SJCRH30 (cell line): Measurements from ENCODE around the gene LHFPL4. TPM values are rescaled to one million over a fixed set of nuclear protein-coding genes. Genes with fewer than 3 reads are reported as not detected.
"Not testable (repeated sequence)": the region's sequence is repeated elsewhere in the genome, so short reads cannot be mapped to it uniquely, and the experiment has no call there.

ENCODE experiments used
- DNase-seq, 2 experiments: peaks; one replicate each; pipeline ENCODE4 v3.0.0-alpha.2; 2015 to 2020
- H3K27ac ChIP-seq: fragments of 250-450 bp; sonication (Bioruptor Pico); 2 replicates; pipeline ENCODE4 v1.5.1; 2020; ENCODE audit warnings: mild to moderate bottlenecking, moderate library complexity
- H3K27me3 ChIP-seq: fragments of 250-450 bp; sonication (Bioruptor Pico); 2 replicates; pipeline ENCODE4 v1.5.1; 2020; ENCODE audit warnings: mild to moderate bottlenecking, moderate library complexity
- H3K36me3 ChIP-seq: fragments of 250-450 bp; sonication (Bioruptor Pico); 2 replicates; pipeline ENCODE4 v1.5.1; 2020; ENCODE audit warnings: mild to moderate bottlenecking, moderate library complexity
- H3K4me1 ChIP-seq: fragments of 250-450 bp; sonication (Bioruptor Pico); 2 replicates; pipeline ENCODE4 v1.5.1; 2020; ENCODE audit warnings: mild to moderate bottlenecking, moderate library complexity
- H3K4me3 ChIP-seq: fragments of 250-450 bp; sonication (Bioruptor Pico); 2 replicates; pipeline ENCODE4 v1.5.1; 2020; ENCODE audit warnings: mild to moderate bottlenecking, moderate library complexity
- H3K9me3 ChIP-seq: fragments of 250-450 bp; sonication (Bioruptor Pico); replicated peaks from 2 replicates; pipeline ENCODE4 v1.5.1; 2020; ENCODE audit warnings: mild to moderate bottlenecking, moderate library complexity
- total RNA-seq: library from RNA; depleted of rRNA; stranded (reverse); fragments of >200 nt; shearing (Covaris generic); gene quantifications from 2 replicates; pipeline ENCODE4 v1.2.3, GENCODE V29; 2014; rRNA removed

The LHFPL4 gene
- total RNA-seq, result not detected in 2 replicates

GRCh38 chr3:9553021-9553947 is at the start of gene LHFPL4:
Gene LHFPL4, minus strand, starts transcription at chr3:9553822. Its CDS starts 1,143 bp downstream, at chr3:9552679.
- no peaks in the 10 kb centered on the region for H3K27me3 ChIP-seq
- H3K36me3 ChIP-seq, result no peaks in the 10 kb centered on the region
- no peaks in the 10 kb centered on the region for H3K9me3 ChIP-seq
- H3K4me1 ChIP-seq, result no peaks in the 10 kb centered on the region
- no peak for DNase-seq
- H3K4me3 ChIP-seq, result no peak within 1 kb of the TSS
- H3K27ac ChIP-seq, result no peak within 1 kb of the TSS

- Histone ChIP-seq H3K36me3 (no peaks in the 10 kb centered on the region), H3K4me1 (no peaks in the 10 kb centered on the region), H3K27ac (no peak overlapping the region), H3K4me3 (no peak overlapping the region), H3K27me3 (no peaks in the 10 kb centered on the region), H3K9me3 (no peaks in the 10 kb centered on the region; the same call in 1 of the 2 replicates)
- DNase-seq, result no peak
Measured at GRCh38 chr3:9602620-9603019, 49.0 kb upstream of the LHFPL4 start.

GRCh38 chr3:9601006-9601581 is 47.5 kb upstream of the LHFPL4 start:
- DNase-seq, H3K36me3 ChIP-seq, H3K27me3 ChIP-seq, H3K4me1 ChIP-seq, H3K9me3 ChIP-seq, H3K27ac ChIP-seq, H3K4me3 ChIP-seq: not testable (repeated sequence)

- Histone ChIP-seq H3K4me1 (no peaks in the 10 kb centered on the region), H3K27ac (no peak overlapping the region), H3K4me3 (no peak overlapping the region), H3K9me3 (no peaks in the 10 kb centered on the region), H3K36me3 (no peaks in the 10 kb centered on the region), H3K27me3 (no peaks in the 10 kb centered on the region)
- DNase-seq, result no peak
Measured at GRCh38 chr3:9600597-9600996, 47.0 kb upstream of the LHFPL4 start.

- H3K9me3 ChIP-seq, result no peaks in the 10 kb centered on the region
- no peak overlapping the region for H3K27ac ChIP-seq
- H3K27me3 ChIP-seq, result no peaks in the 10 kb centered on the region
- no peaks in the 10 kb centered on the region for H3K4me1 ChIP-seq
- H3K36me3 ChIP-seq, result no peaks in the 10 kb centered on the region
- no peak for DNase-seq
- H3K4me3 ChIP-seq, result no peak overlapping the region
Measured at GRCh38 chr3:9598783-9599387, 45.3 kb upstream of the LHFPL4 start.

- Histone ChIP-seq H3K27me3 (no peaks in the 10 kb centered on the region), H3K27ac (no peak overlapping the region), H3K4me3 (no peak overlapping the region), H3K36me3 (no peaks in the 10 kb centered on the region), H3K4me1 (no peaks in the 10 kb centered on the region), H3K9me3 (no peaks in the 10 kb centered on the region)
- DNase-seq, result no peak
Measured at GRCh38 chr3:9595877-9596276, 42.3 kb upstream of the LHFPL4 start.

- H3K4me3 ChIP-seq, H3K9me3 ChIP-seq, H3K36me3 ChIP-seq, H3K4me1 ChIP-seq, DNase-seq, H3K27ac ChIP-seq, H3K27me3 ChIP-seq: not testable (repeated sequence)
Measured at GRCh38 chr3:9591781-9592180, 38.2 kb upstream of the LHFPL4 start.

- H3K4me1 ChIP-seq, result no peaks in the 10 kb centered on the region
- H3K27me3 ChIP-seq, result no peaks in the 10 kb centered on the region
- H3K9me3 ChIP-seq, result no peaks in the 10 kb centered on the region
- H3K4me3 ChIP-seq, result no peak overlapping the region
- no peaks in the 10 kb centered on the region for H3K36me3 ChIP-seq
- no peak overlapping the region for H3K27ac ChIP-seq
- DNase-seq, result no peak
Measured at GRCh38 chr3:9590282-9590791, 36.7 kb upstream of the LHFPL4 start.

- Histone ChIP-seq H3K27ac (no peak overlapping the region), H3K4me3 (no peak overlapping the region), H3K9me3 (no peaks in the 10 kb centered on the region), H3K36me3 (no peaks in the 10 kb centered on the region), H3K27me3 (no peaks in the 10 kb centered on the region), H3K4me1 (no peaks in the 10 kb centered on the region)
- no peak for DNase-seq
Measured at GRCh38 chr3:9583792-9584191, 30.2 kb upstream of the LHFPL4 start.

GRCh38 chr3:9583371-9583770 is 29.7 kb upstream of the LHFPL4 start:
- Histone ChIP-seq H3K4me1 (no peaks in the 10 kb centered on the region), H3K9me3 (no peaks in the 10 kb centered on the region), H3K27ac (no peak overlapping the region), H3K27me3 (no peaks in the 10 kb centered on the region), H3K36me3 (no peaks in the 10 kb centered on the region), H3K4me3 (no peak overlapping the region)
- DNase-seq, result no peak

- Histone ChIP-seq H3K9me3 (no peaks in the 10 kb centered on the region), H3K27me3 (no peaks in the 10 kb centered on the region), H3K4me3 (no peak overlapping the region), H3K36me3 (no peaks in the 10 kb centered on the region), H3K27ac (no peak overlapping the region), H3K4me1 (no peaks in the 10 kb centered on the region)
- DNase-seq, result no peak
Measured at GRCh38 chr3:9582332-9582731, 28.7 kb upstream of the LHFPL4 start.

- Histone ChIP-seq H3K27ac (no peak overlapping the region), H3K9me3 (no peaks in the 10 kb centered on the region), H3K4me3 (no peak overlapping the region), H3K36me3 (no peaks in the 10 kb centered on the region), H3K27me3 (no peaks in the 10 kb centered on the region), H3K4me1 (no peaks in the 10 kb centered on the region)
- DNase-seq, result no peak
Measured at GRCh38 chr3:9581742-9582141, 28.1 kb upstream of the LHFPL4 start.

GRCh38 chr3:9569054-9569453 is 15.4 kb upstream of the LHFPL4 start:
- no peaks in the 10 kb centered on the region for H3K36me3 ChIP-seq
- H3K27me3 ChIP-seq, result no peaks in the 10 kb centered on the region
- no peak overlapping the region for H3K27ac ChIP-seq
- no peak for DNase-seq
- H3K4me1 ChIP-seq, result no peaks in the 10 kb centered on the region
- H3K4me3 ChIP-seq, result no peak overlapping the region
- no peaks in the 10 kb centered on the region; the same call in 1 of the 2 replicates for H3K9me3 ChIP-seq

GRCh38 chr3:9565316-9565715 is 11.7 kb upstream of the LHFPL4 start:
- no peak for DNase-seq
- Histone ChIP-seq H3K27me3 (no peaks in the 10 kb centered on the region; the same call in 1 of the 2 replicates), H3K4me1 (no peaks in the 10 kb centered on the region), H3K27ac (no peak overlapping the region), H3K9me3 (no peaks in the 10 kb centered on the region; the same call in 1 of the 2 replicates), H3K4me3 (no peak overlapping the region), H3K36me3 (no peaks in the 10 kb centered on the region)

GRCh38 chr3:9563851-9564250 is 10.2 kb upstream of the LHFPL4 start:
- Histone ChIP-seq H3K4me1 (no peaks in the 10 kb centered on the region), H3K27me3 (no peaks in the 10 kb centered on the region; the same call in 1 of the 2 replicates), H3K36me3 (no peaks in the 10 kb centered on the region), H3K4me3 (no peak overlapping the region), H3K9me3 (no peaks in the 10 kb centered on the region; the same call in 1 of the 2 replicates), H3K27ac (no peak overlapping the region)
- DNase-seq, result no peak
